Measurements from ENCODE around the gene IQCE. TPM values are rescaled to one million over a fixed set of nuclear protein-coding genes. Genes with fewer than 3 reads are reported as not detected.

IQCE gene
- total and polyA plus RNA-seq, 9 donors, result 4.4 to 19.2 (median 13.3) TPM

DNA sequence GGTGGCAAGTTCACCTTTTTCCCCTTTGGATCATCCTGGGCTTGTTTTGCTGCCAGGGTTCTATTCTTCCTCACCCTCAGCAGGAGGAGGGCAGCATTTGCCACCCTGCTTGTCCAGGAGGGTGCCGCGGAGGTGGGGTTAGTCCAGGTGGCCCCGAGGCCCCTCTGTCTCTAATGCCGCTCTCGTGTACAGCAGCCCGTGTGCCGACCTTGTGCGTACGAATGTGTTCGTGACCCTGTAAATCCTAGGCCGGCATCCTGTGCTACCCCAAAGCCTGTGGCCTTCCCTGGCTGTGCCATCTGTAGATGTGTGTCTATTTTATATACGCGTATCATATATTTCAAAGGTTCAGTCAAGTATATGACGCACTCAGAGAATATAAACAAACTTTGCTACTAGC lies 10.6 kb downstream of the IQCE start:
- intact Hi-C loops (cut with DNase I), result loop anchor here in 1 of 4 donors (5.0 kb wide), 1 partner anchor 113 kb away; no protein-coding TSS in a partner anchor
- H3K36me3 ChIP-seq, result no peaks in the 10 kb centered on the region
- TF ChIP-seq POLR2A (IDR thresholded peaks at IDR 0.05), result no peak
- WGBS, 3 donors, result 94 to 98% (median 97%) methylated on average over 14 of the region's 14 CpGs
- DNase-seq, result no peak
- no peaks in the 10 kb centered on the region for H3K4me1 ChIP-seq (ENCODE audit: insufficient read depth)
- no peaks in the 10 kb centered on the region for H3K27me3 ChIP-seq
- no peaks in the 10 kb centered on the region for H3K9me3 ChIP-seq
- no peak overlapping the region for H3K27ac ChIP-seq
- no peak overlapping the region for H3K4me3 ChIP-seq

- Histone ChIP-seq H3K4me1 (ENCODE audit: insufficient read depth) (no peaks in the 10 kb centered on the region), H3K36me3 (no peaks in the 10 kb centered on the region), H3K27ac (no peak overlapping the region), H3K4me3 (no peak overlapping the region), H3K9me3 (no peaks in the 10 kb centered on the region), H3K27me3 (no peaks in the 10 kb centered on the region)
- no peak for TF ChIP-seq EP300 (IDR thresholded peaks at IDR 0.05)
- no peak for TF ChIP-seq POLR2A (IDR thresholded peaks at IDR 0.05)
- TF ChIP-seq, protein P1, sequence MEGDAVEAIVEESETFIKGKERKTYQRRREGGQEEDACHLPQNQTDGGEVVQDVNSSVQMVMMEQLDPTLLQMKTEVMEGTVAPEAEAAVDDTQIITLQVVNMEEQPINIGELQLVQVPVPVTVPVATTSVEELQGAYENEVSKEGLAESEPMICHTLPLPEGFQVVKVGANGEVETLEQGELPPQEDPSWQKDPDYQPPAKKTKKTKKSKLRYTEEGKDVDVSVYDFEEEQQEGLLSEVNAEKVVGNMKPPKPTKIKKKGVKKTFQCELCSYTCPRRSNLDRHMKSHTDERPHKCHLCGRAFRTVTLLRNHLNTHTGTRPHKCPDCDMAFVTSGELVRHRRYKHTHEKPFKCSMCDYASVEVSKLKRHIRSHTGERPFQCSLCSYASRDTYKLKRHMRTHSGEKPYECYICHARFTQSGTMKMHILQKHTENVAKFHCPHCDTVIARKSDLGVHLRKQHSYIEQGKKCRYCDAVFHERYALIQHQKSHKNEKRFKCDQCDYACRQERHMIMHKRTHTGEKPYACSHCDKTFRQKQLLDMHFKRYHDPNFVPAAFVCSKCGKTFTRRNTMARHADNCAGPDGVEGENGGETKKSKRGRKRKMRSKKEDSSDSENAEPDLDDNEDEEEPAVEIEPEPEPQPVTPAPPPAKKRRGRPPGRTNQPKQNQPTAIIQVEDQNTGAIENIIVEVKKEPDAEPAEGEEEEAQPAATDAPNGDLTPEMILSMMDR (IDR thresholded peaks at IDR 0.05), result no peak
- intact Hi-C loops (cut with DNase I), result loop anchor here in 1 of 4 donors (10.0 kb wide), 1 partner anchor 95 kb away; the partner anchor contains the start of gene GRIFIN
- WGBS, 3 donors, result 84 to 90% (median 87%) methylated on average over 16 of the region's 16 CpGs
- DNase-seq, result no peak
Measured at GRCh38 chr7:2570021-2570420, 11.2 kb downstream of the IQCE start.

GRCh38 chr7:2571409-2571808 lies 12.6 kb downstream of the IQCE start:
- intact Hi-C loops (cut with DNase I), result loop anchor here in 1 of 4 donors (10.0 kb wide), 1 partner anchor 97 kb away; the partner anchor contains the start of gene GRIFIN
- TF ChIP-seq, protein P1 (IDR thresholded peaks at IDR 0.05), result no peak
- TF ChIP-seq POLR2A (IDR thresholded peaks at IDR 0.05), result no peak
- no peak for TF ChIP-seq EP300 (IDR thresholded peaks at IDR 0.05)
- H3K27me3 ChIP-seq, result no peaks in the 10 kb centered on the region
- DNase-seq, result no peak
- no peaks in the 10 kb centered on the region for H3K4me1 ChIP-seq (ENCODE audit: insufficient read depth)
- 88 to 90% (median 88%) methylated on average over 15 of the region's 15 CpGs for WGBS, 3 donors
- H3K27ac ChIP-seq, result no peak overlapping the region
- H3K9me3 ChIP-seq, result no peaks in the 10 kb centered on the region
- no peaks in the 10 kb centered on the region for H3K36me3 ChIP-seq
- H3K4me3 ChIP-seq, result no peak overlapping the region

DNA sequence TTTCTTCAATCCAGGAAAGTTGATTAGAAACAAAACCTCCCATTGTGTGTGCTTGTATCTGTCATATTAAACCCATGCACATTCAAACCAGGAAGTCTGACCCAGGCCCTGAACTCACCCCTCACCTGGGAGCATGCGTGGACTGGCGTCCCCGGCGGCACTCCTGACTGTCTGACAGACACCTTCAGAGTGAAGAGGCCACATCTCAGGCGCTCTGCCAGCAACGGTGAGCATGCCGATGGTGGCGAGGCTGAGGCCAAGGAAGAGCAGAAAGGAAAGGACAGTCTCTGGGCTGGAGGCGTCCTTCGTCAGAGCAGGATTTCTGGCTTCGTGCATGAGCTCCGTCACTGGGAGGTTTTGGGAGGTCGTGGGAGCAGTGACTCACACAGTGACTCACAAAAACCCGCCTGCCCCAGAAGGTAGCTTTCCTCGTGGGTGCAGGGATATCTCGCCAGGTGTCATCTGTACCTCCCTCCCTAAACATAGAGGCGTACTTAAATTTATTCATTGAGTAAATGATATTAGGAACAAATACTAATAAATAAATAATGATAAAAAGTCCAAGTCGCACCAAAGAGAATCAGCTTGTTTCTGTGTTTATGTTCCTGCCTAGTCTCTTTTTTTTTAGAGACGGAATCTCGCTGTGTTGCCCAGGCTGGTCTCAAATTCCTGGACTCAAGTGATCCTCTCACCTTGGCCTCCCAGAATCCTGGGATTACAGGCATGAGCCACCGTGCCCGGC lies 13.5 kb downstream of the IQCE start:
- TF ChIP-seq EP300 (IDR thresholded peaks at IDR 0.05) (no peak), POLR2A (IDR thresholded peaks at IDR 0.05) (no peak)
- TF ChIP-seq, protein P1 (IDR thresholded peaks at IDR 0.05), result no peak
- H3K36me3 ChIP-seq, result no peaks in the 10 kb centered on the region
- no peak for DNase-seq
- no peak overlapping the region for H3K27ac ChIP-seq
- whole genome bisulfite sequencing, 3 donors, result 73 to 79% (median 77%) methylated on average over 22 of the region's 22 CpGs
- H3K4me3 ChIP-seq, result no peak overlapping the region
- no peaks in the 10 kb centered on the region for H3K4me1 ChIP-seq (ENCODE audit: insufficient read depth)
- intact Hi-C loops (cut with DNase I), result loop anchor here in 1 of 4 donors (10.0 kb wide), 1 partner anchor 97 kb away; the partner anchor contains the start of gene GRIFIN
- no peaks in the 10 kb centered on the region for H3K9me3 ChIP-seq
- H3K27me3 ChIP-seq, result no peaks in the 10 kb centered on the region

GRCh38 chr7:2573761-2574160 lies 15.0 kb downstream of the IQCE start:
- Histone ChIP-seq H3K27ac (no peak overlapping the region), H3K27me3 (no peaks in the 10 kb centered on the region), H3K9me3 (no peaks in the 10 kb centered on the region), H3K4me3 (no peak overlapping the region), H3K36me3 (no peaks in the 10 kb centered on the region), H3K4me1 (ENCODE audit: insufficient read depth) (no peaks in the 10 kb centered on the region)
- TF ChIP-seq EP300 (IDR thresholded peaks at IDR 0.05), result no peak
- TF ChIP-seq POLR2A (IDR thresholded peaks at IDR 0.05), result no peak
- TF ChIP-seq, protein P1 (IDR thresholded peaks at IDR 0.05), result no peak
- intact Hi-C loops (cut with DNase I), result loop anchor here in 1 of 4 donors (10.0 kb wide), 1 partner anchor 99 kb away; the partner anchor contains the start of gene GRIFIN
- WGBS, 3 donors, result 75 to 81% (median 77%) methylated on average over 9 of the region's 9 CpGs
- no peak for DNase-seq

Data from ovary (tissue), 9 donors.